Stimulated activated CD4-positive, alpha-beta T cell treated with anti-CD3 and anti-CD28 coated beads, Interleukin-1b, Interleukin-23, amount 100 ng/mL, for 48 hours (primary cell): ENCODE data around the gene CNGB1.

Experiments used
- DNase-seq: peaks from one replicate; pipeline ENCODE4 v3.0.0-alpha.2; 2020

CNGB1 gene

DNA sequence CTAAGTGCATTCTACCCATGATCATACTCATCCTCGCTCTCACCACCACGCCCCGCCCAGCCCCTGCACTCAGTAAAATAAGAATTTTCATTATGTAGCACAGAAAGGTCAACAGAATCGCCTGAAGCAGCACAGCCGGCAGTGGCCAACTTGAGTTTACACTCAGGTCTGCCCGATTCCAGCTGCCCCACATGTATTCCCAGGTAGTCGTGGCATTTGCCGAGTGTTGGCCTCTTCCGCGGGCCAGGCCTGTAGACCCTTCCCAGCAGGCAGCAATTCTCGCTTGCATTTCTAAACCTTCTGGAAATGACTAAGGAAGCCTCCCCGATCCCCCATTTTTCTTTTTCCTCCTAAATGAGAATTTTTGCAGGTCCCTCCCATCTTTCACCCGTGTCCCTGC is 609 bp downstream of the CNGB1 start:
- no peak for DNase-seq

- no peak for DNase-seq
These were observed 1.3 kb downstream of the CNGB1 start for GRCh38 chr16:57969451-57970123.

- no peak for DNase-seq
These were observed 3.0 kb downstream of the CNGB1 start for GRCh38 chr16:57967916-57968315.

DNA sequence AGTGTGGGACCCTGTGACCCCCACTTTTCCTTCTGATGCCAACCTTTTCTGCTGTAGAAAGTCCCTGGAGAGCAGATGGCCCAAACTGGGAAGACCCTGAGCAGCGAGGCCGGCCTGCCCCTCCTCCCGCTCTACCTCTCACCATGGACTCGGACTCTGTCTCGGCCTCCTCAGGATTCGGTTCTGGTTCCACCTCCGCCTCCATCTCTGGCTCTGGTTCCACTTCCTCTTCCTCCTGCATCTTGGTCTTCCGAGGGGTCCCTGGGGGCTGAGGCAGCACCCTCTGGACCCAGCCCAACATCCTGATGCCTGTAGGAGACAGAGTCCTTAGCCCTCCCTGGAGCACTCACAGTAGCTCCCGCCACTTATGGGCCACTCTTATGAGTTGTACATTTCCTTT is 3.9 kb downstream of the CNGB1 start:
- no peak for DNase-seq

GRCh38 chr16:57966204-57966771 is 4.6 kb downstream of the CNGB1 start:
- no peak for DNase-seq

DNA sequence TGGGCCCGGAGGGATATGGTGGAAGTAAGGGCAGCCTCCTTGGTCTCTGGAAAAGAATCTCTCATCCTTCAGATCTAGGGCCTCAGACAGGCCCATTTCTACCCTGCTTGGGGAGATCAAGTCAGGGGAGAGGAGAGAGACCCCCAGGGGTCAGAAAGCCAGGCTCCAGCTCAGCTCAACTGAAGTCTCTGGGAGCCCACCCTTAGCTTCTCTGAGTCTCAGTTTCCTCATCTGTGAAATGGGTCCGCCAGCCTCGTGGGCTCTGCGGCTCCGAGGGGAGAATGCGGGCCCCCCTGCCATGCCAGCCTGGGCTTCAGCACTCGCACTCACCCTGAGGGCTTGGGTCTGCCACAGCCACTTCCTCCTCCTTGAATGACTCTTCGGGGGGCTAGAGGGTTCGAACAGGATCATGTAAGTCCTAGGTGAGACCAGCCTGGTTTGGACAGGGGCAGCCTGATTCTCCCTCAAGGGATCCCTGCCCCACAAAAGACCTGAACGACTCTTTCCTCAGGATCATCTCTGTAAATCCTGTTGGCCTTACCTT is 6.7 kb downstream of the CNGB1 start:
- DNase-seq: no peak

- DNase-seq: no peak
These were observed 8.2 kb downstream of the CNGB1 start for GRCh38 chr16:57962756-57963155.

GRCh38 chr16:57962046-57962445 is 8.9 kb downstream of the CNGB1 start:
- DNase-seq: no peak

- no peak for DNase-seq
These were observed 9.4 kb downstream of the CNGB1 start for GRCh38 chr16:57961538-57961937.

DNA sequence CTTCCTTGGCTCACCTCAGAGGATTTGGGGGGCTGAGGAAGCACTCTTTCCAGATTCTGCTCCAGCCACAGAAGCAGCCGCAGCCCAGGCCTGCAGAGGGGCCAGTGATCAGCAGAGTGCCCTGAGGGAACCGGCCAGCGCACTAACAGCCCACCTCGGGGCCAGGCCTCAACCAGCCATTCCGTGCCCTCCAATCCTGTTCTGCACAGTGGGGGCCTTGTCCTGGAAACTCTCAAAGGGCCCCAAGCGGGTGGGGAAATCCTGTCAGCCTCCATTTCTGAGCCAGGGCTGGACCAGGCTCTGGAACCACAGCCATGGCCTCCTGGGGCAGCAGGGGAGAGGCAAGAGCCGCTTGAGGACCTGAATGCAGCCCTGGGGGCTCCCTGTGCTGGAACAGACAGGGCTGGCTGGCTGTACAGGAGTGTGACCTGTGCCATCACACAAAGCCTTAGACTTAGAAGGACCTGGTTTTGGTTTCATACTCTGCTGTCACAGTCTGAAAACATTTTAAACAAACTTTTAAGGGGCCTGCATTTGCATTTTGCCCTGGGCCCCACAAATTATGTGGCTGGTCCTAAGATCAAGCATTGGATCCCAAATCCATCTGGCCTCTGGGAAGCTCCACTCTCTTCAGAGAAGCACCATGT is 10.0 kb downstream of the CNGB1 start:
- DNase-seq: no peak

- DNase-seq: no peak
These were observed 10.6 kb downstream of the CNGB1 start for GRCh38 chr16:57960310-57960709.

DNA sequence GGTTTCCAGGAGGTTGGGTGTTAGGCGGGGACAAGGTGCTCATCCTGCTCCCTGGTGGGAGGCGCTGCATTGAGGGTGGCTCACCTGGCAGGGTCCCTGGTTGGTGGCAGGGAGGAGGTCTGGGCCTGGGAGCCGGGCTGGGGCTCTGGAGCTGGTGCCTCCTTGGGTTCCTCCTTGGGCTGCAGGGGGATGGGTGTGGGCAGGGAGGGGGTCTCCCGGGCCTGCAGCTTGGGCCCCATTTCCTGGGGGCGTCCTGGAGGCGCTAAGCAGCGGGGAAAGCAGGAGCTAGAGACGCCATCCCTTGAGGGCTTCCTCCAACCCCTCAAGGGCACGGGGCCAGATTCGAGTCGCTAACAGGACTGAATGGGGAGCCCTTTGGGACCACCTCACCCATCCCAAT is 11.1 kb downstream of the CNGB1 start:
- DNase-seq: no peak

DNA sequence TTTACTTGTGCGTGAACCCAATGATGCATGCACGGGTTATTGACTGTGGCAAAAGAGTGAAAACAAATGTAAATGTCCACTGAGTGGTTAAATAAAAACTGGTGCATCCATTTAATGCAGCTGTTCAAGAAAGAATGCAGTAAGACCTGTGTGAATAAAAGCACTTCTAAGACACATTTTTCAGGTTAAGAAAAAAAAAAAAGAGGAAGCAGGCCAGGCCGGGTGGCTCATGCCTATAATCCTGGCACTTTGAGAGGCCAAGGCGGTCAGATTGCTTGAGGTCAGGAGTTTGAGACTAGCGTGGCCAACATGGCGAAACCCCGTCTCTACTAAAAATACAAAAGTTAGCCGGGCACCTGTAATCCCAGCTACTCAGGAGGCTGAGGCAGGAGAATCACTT is 11.8 kb downstream of the CNGB1 start:
- DNase-seq: no peak

DNA sequence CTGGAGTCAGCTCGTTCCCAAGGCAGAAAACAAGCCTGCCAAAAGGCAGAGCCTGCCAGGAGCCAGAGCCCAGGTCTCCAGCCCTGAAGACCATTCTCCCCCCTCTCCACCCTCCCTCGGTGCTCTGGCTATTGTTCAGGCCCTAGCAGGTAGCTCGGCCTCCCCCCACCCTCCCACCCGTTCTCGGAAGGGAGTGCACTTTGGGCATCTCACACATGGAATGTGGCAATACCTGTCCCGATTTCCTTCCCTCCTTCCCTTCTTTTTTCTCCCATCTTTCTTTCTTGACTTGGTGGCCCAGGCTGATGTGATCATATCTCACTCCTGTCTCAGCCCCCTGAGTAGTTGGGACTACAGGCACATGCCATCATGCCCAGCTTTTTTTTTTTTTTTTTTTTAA is 12.4 kb downstream of the CNGB1 start:
- DNase-seq: no peak

DNA sequence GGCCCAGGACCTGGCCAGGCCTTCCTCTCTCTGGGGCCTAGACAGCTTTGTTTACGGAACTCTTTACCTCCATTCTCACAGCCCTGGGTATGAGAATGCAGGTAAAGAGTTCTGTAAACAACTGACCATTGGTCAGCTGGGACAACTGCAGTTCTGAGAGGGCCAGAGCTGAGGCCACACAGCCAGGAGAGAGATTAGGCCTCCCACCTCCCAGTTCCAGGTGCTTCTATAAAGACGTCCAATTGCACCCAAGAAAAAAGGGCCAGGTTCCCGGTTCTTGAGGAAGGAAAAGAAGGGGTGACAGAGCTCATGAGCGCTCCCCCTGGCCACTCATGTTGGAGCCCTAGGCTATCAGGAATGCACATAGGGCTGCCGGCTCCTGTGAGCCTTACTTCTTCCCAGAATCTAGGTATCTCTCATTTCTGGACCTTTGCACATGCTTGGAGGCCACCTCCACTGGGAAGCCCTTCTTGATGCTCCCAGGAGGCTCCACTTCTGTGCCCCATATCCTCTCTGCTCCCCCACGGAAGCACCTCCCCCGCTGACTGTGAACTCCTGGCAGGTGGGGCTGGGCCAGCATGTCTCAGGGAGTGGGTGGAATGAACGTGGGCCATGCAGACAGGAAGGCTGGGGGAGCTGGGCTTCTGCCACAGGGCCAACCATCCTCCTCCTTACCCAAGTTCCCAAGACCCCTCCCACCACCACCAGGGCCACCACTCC is 13.1 kb downstream of the CNGB1 start:
- DNase-seq: no peak

GRCh38 chr16:57956924-57957672 is 13.8 kb downstream of the CNGB1 start:
- no peak for DNase-seq

DNA sequence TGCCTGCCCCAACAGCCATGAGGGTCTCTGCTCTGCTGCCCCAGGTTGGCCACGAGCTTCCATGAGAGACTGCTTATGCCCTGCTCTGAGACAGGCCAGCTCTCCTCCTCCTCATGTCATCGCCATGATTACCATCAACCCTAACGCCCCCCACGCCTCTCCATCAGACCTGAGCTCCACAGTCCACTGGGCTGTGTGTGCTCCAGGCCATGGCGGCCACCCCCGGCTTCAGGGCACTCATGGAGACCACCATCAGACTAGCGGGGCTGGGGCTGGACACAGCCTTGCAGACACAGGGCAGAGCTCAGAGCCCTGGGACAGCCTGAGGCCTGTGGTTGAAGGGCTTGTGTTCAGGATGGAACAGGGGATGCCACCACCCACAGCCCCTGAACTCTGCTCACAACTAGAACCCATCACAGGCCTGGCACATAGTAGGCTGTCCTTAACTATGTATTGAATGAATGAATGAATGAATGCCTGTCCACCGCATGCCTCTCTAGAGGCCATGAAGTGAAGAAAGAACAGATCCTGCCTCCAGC is 14.6 kb downstream of the CNGB1 start:
- no peak for DNase-seq

- DNase-seq: no peak
These were observed 15.2 kb downstream of the CNGB1 start for GRCh38 chr16:57955572-57956188.

- DNase-seq: no peak
These were observed 17.1 kb downstream of the CNGB1 start for GRCh38 chr16:57953857-57954256.

DNA sequence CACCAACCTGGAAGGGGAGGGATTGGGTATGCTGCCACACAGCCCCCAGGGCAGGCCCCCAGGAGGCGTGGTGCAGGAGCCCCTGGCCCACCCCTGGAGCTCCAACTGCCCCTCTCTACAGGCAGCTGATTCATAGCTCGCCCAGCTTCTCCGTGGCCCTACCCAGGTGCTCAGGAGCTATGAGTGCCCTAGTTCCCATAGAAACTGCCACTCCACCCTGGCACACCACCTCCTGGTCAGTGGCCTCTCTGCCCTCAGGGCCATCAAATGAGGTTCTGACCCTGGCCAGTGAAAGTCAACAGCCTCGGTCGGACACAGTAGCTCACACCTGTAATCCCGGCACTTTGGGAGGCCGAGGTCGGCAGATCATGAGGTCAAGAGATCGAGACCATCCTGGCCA is 18.0 kb downstream of the CNGB1 start:
- DNase-seq: no peak

DNA sequence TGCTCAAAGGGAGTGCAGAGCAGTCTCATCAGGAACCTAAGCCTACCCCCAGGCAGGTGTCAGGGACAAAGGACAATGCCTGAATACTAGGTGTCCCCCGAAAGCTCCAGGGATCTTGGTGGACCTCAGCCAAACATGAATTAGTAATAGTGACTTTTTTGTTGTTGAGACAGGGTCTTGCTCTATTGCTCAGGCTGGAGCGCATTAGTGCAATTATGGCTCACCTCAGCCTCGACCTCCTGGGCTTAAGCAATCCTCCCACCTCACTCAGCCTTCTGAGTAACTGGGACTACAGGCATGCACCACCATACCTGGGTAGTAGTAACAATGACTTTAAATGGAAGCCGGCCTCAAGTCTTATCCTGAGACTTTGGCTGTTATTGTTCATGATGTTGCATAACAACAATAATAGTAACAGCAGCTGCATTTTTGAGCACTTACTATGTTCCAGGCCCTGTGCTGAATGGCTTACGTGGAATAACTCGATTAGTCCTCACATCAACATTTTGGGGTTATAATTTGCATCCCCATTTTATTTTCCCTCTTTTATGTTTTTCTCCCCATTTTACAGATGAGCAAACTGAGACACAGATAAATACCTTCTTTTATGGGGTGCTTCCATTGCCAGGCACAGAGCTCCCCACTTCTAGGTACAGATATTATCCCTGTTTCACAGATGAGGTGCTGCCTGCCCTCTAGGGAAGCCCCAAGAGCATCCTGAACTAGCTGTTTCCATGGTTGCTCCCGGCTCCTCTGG is 19.5 kb downstream of the CNGB1 start:
- no peak for DNase-seq
